ELF-1 (cell line): ENCODE results near the gene PRPF19.

ENCODE experiments used
- DNase-seq: peaks from one replicate; pipeline ENCODE4 v3.0.0-alpha.2; 2016; ENCODE audit warnings: low read depth, low spot score

PRPF19 gene

DNA sequence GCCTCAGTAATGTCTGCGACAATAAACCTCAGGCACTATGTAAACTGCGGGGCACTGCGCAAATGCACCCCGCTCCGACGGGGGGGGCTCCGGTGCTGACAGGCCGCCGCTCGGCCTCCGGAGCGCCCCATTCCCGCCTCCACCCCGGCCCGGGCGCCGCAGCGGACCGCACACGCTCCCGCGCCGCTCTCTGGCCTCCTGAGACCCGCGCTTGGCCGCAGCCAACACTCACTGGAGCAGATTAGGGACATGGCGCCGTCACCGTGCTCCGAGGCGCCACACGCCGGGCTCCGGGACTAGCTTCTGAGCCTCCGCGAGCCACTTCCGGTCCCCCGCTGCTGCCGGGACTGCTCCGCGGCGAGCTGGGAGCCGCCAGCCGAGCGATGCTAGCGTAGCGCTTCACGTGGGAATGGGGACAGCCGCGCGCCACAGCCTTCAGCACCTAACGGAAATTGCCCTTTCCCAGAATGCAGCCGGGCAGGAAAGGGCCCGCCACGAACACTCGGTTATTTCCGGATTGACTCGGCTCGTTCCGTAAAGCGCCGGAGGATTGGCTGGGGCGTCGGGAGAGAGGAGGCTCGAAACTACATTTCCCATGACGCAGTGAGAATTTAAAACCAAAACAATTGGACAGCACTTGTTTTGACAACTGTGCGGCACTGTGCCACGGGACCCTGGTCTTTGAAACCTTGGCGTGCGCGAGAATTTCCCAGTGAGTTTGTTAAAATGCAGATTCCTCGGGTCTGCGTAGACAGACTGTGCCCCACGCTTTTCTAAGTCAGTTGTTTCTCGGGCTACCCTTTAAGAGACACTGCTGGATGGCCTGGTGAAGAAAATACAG is at the start of gene PRPF19:
PRPF19 (minus strand) TSS at position 454 of the 841 bp plus-strand sequence; CDS start at position 251, 203 bp downstream.
- peak; percentile 99 for DNase-seq

DNA sequence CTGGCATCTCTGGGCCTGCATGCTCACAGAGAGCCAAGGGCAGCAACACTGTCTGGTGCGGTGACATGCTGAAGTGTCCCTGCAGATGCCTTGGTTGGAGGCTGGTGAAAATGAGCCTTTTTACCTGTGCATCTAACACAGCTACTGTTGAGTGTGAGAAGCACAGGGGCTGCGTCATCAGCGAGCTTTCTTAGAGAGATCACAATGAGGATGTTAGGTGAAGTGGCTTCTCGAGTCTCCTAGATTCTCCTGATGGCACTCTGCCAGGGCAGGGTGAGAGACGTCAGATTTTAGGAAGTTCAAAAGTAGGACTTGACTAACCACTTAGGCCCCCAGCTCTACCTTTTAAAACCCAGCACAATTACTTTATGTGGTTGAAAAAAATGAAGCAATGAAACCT is 49.2 kb upstream of the PRPF19 start:
- DNase-seq, result no peak

DNA sequence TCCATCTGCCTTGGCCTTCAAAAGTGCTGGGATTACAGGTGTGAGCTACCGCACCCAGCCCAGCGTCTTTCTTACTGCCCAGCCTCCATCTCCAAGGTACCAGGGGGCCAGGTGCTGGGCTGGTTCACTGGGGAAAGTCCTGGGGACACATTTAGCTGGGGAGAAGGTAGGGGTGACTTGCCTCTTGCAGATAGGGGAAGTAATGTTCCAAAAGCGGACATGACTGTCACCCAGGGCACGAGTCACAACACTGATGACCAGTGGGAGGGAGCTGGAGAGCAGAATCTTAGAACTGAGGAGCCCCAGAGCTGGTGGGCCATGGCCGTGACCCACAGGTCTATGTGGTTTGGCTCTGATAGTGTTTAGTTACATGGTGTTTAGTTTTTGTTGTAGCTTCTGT is 48.0 kb upstream of the PRPF19 start:
- no peak for DNase-seq

DNA sequence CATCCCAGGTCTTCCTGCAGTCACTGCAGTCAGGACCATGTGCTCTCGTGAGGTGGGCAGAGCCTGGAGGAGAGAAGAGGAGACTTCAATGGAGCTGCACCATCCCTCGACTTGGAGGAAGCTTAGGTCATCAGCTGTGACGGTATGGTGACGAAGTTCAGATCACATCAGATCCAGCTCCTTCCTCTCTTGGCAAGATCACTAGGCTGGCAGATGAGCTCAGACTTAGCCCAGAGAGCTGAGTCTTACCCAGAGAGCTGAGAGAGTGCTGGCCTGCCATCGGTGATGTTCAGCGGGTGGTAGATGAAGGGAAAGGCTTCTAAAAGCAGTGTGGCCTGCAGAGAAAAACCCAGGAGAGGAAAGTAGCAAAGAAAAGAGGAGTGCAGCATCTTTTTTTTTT is 47.4 kb upstream of the PRPF19 start:
- DNase-seq, result no peak

DNA sequence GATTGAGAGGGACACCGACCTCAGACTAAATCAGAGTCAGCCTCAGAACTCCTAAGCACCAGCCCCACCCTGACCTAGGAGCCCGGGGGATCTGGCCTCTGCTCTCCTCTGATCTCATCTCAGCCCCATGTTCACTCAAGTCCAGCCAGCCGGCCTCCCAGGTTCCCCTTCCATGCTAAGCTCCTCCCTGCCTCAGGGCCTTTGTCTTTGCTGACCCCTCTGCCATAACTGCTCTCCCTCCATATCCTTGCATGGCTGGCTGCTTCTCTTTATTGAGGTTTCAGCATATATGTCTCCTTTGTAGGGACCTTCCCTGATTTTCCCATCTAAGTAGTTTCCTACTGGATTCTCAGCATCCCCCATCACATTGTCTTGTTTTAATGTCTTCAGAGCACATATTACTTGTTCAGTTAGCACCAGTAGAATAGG is 46.4 kb upstream of the PRPF19 start:
- DNase-seq, result peak; percentile 18

DNA sequence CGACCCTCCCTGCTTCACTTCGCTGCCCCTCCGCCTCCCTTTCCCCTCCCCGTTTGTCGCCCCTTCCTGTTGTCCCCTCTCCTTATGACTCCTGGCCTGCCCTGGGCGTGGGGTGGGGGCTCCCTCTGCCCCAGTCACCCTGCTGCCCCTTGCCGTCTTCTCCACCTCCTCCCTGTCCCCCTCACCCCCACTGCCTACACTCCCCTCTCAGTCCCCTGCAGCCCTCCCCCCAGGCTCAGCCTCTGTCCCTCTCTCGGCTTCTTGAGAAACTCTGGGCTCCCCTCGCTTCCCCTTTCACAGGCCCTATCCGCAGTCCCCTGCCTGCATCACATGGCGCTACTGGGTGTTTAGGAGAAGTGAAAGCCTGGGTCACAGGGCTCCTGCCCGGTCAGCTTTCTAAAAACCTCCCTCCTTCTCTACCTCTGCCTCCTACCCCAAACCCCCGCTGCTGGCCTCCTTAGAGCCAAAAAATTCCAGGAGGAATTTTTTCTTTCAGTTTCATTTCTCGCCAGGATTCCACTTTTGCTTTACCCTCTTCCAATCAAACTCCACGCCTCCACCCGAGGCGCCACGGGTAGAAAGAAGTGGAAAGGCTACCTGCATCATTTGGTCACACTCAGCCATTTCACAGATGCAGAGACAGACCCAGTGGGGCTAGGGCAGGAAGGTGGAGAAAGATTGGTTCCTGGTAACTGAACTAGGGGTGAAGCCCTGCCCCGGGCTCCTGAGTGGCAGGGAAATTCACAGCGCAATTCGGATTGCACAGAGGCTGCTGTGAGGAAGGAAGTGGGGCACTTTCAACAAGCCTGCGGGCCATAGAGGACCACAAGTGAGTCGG is 45.7 kb upstream of the PRPF19 start, which contains the start of gene SLC15A3:
SLC15A3 (minus strand) TSS at position 273 of the 838 bp plus-strand sequence. CDS start 625 bp downstream, outside the sequence.
- DNase-seq, result peak; percentile 18

DNA sequence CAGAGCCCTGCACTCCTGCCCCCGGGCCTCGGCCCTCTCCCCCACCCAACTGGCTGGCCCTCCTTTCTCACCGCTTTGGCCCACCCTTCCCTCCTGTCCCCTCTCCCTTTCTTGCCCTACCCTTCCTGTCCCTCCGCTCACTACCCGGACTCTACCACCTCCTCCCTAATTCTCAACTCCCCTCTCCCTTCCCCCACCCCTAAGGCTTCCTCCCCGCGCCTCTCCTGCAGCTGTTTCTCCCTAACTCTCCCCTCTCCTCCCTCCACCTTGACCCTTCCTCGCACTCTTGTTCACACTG is 45.2 kb upstream of the PRPF19 start:
- no peak for DNase-seq

DNA sequence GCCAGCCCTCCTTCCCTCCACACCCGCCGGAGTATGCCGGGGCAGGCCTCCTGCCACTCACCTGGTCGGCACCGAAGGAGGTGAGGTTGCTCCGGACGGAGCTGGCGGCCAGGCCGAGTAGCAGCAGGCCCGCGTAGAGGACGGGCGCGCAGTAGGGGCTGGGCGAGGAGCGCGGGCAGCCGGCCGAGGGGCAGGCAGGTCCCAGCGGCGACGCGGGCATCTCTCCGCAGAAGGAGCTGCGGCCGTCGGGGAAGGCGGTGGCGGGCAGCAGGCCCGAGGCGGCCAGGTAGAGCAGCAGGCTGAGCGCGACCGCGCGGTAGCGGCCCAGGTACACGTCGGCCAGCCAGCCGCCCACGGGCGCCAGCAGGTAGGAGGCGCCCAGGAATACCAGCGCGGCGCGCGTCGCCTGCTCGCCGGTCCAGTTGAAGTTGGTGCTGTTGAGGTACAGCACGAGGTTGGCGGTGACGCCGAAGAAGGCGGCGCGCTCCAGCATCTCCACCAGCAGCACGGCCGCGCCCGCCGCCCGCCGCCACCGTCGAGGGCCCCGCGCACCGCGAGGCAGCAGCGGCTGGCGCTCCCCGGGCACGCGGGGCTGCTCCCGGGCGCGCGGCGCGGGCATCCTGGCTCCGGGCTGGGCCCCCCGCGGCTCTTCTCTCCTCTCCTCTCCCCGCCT is 44.7 kb upstream of the PRPF19 start:
- DNase-seq, result peak; percentile 43

DNA sequence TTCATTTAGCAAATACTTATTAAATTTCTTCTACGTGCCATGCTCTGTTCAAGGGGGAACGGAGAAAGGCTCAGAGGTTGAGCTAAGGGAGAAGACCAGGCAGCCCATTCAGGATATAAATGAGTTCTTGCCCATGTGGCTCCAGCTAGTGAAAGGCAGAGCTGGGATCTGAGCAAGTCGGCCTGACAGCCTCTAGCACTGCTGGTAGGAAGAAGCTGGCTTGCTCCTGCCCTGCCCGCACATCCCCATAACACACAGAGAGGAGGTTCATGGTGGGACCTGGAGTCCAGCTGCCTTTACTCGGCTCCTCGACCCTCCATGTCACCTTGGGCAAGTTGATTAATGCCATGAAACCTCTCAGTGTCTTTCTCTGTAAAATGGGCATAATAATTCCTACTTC is 43.6 kb upstream of the PRPF19 start:
- peak; percentile 20 for DNase-seq

DNA sequence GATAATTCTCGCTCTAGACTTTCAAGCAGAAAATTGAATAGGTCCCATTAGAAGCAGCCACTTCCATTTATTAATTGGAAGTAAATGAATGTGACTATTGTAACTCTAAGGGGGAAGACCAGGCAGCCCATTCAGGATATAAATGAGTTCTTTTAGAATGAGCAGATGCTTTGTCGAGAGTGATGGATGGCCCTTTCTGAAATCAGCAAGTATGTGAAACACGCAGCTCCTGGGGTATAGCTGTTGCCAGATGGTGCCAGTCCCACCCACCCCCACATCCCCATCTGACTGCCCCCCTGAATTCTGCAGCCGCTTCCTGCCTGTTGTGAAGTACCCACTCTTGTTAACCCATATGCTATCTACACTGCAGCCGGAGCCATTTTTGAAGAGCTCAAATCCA is 41.9 kb upstream of the PRPF19 start:
- DNase-seq, result no peak

DNA sequence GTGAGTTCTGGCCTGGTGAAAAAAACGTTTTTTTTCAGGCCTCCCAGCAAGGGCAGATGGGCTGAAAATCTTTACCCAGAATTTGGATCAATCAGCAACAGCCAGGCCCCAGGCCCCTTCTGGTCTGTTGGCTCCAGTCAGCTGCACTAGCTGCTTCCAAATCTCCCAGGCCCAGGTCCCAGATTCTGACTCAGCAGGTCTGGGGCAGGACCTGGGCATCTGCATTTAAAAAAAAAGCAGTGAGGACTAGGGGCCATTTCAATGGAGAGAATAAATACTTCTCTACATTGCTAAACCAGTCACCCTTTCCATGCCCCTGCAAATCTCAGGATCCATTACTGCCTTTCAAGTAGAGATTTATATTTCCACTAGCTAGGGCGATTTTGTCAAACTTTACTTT is 41.3 kb upstream of the PRPF19 start:
- DNase-seq, result no peak

DNA sequence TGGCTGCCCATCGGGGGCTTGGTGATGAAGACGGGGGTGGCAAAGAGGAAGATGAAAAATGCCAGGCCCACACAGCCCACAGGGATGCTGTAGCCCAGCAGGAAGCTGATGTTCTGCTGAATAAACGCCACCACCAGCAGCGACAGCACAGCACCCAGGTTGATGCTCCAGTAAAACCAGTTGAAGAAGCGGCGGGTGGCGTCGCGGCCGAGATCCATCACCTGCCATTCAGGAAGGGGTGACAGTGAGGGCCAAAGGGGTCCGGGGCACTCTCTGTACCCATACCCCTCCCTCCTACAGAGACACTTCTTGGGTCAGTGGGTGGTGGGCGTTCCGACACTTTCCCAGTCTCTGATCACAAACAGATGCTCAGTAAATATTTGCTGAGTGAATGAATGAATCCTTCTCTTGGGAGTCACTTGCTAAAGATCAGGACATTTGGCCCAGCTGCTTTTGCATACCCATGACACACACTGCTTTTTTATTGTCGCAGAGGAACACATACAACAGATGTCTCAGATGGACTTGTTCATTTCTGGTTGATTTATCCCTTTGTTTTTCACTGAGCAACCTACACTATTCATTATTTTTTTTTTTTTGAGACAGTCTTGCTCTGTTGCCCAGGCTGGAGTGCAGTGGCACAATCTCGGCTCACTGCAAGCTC is 40.3 kb upstream of the PRPF19 start:
- DNase-seq, result no peak

DNA sequence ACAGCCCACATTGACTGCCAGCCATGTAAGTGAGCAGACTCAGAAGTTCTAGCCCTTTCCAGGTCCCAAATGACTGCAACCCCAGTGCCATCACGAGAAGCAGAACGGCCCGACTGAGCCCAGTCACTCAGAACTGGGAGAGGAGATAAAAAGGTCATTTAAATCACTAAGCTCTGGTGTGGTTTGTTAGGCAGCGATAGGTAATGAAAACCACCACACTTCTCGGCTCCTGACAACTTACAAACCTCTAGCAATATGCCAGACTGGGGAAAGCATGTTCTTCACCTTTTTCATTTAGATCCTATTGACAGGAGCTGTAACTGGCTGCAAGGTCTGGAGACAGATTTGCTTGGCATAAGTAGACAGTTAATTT is 38.9 kb upstream of the PRPF19 start:
- no peak for DNase-seq

DNA sequence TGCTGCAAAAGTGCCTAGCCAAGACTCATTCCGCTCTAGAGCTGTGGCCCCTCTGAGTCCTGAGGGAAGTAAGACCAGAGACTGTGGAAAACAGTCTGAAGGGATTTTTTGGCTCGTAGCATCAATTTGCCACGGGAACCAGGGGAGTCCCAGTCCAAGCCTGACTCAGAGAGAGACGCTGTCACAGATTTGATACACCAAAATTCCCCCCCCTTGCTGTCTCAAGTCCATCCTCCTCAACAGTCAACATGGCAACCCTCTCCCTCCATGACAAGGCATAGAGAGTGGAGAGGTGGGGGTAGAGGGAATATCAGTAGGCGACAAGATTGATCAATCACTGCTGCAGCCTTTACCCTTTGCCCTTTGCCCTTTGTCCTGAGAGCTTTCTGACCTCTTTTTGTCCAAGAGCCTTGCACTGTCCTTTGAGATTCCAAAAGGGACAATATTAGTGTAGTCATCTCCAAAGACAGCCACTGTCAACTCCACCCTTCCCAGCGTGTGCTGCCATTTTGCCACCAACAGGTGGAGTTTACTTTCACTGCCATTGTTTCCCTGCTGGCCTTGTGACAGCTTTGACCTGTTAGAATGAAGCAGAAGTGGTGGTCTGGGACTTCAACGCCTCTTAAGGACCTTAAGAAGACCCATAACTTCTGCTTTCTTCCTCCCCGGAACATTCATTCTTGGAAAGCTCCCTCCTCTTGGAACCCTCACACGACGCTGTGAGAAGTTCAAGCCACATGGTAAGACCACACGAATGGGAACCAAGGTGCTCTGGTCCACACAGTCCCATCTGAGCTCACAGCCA is 38.3 kb upstream of the PRPF19 start:
- peak; percentile 24 for DNase-seq

DNA sequence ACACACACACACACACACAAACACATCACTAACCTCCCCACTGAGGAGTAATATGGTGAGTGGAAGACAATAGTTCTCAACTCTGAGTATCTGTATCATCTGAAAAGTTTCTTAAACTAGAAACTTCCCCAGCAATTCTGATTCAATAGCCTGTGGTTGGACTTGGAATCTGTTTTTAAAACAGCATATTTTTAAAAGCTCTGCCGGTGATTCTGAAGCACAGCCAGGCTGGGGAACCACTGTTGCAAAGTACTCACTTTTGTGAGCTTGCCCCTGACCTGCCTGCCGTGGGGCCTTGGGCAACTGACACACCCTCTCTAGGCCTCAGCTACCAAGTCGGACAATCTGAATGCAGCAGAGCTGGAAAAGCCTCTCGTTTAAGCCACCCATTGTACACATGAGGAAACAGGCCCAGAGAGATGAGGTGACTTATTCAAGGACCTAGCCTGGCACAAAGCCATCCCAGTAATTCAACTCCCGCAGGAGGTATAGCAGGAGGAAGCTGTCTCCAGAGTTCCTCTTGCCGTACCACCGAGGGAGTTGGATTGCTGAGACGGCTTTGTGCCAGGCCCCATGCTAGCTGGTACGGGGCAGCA is 36.7 kb upstream of the PRPF19 start:
- peak; percentile 31 for DNase-seq

DNA sequence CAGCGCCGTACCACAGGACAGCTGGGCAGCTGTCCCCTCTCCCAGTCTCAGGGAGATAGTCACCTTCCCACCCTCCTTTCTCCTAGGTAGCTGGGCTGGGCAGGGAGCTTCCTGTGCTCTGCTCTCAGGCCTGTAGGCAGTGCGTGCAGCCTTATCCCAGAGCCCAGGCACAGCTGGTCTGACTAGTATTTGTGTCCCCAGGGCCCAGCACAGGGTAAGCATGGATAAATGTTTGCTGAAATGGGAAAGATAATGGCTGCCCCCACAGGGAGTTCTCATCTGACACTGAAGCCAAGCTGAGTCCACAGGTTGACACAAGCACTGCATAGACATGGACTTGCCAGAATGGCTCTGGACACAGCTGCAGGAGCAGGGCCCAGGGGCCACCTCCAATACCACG is 35.8 kb upstream of the PRPF19 start:
- DNase-seq, result peak; percentile 75

DNA sequence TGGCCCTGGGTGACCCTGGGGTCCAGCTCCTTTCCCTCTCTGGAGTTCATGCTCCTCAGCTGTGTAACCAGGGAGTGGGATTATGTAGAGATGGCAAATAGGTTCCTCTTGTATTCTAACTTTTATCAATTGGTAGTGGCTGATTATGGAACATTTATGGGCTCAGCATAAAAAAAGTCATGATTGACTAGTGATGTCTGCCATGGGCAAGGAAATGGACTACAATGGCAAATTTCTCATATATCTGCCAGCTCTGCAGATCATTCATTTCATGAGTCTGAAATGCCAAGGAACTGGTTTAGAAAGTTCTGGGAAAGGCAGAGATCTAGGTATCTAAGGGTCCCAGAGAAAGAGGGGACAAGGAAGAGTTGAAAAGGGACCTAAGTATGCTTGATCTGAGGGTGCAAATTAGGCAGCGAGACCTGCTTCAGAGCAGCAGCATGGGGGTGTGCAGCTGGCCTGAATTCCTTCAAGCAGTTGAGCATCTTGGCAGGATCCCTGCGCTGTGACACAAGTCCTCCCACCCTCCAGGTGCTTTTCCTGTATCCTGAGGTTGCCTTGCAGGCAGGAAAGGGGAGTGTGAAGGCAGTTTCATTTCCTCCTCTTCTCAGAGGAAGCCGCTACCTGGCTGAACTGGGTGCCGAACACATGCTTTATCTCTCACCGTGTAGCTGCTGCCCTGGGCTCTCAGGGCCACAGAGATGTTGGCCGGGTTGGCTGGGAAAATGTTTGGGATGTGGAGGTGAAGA is 35.2 kb upstream of the PRPF19 start:
- peak; percentile 21 for DNase-seq

DNA sequence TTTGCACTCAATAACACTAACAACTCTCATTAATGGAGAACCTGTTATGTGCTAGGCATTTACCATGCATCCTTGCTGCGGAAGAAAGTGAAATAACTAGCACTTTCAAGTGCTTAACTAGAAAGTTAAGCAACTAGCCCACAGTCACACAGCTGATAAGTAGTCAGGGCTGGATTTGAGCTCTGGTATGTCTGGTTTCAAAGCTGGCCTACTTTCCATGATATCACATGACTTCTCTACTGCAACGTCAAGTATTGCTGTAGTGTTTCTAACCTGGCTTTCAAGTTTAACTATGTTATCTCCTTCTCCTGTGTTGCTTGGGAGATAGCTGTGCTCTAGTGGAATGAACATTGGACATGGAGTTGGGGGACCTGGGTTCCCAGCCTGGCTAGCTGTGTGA is 33.5 kb upstream of the PRPF19 start:
- no peak for DNase-seq

DNA sequence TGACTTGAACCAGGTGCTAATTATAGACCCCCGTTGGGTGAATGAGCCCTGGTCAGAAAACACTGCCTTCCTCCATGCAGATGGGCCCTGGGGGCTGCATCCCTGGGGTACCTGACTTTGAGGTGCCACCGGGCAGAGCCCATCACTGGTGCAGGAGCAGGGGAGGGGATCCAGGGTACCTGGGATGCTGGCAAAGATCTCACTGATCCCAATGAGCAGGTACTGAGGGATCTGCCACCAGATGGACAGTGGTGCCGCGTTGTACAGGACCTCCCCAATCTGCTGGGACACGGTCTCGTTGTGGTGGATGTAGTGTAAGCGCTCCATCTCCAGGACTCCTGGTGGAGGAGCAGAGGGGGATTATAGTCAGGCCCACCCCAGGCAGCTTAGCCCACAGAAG is 32.9 kb upstream of the PRPF19 start:
- no peak for DNase-seq

DNA sequence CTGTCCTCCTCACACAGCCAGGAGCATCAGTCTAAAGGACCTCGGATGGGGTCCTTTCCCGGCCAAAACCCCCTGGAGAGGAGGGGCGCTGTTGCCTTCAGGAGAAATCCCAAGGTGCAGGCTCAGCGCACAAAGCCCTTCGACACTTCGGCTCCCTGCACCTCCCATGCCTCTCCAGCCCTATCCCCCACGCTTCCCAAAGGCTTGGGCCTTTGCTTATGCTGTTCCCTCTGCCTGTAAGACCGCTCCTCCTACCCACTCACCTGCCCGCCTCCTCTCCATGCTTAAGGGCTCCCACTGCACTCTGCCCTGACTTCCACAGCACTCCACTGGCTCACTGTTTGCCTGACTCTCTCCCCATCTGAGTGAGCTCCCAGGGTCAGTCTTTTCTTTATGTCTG is 32.1 kb upstream of the PRPF19 start:
- no peak for DNase-seq
